ENCODE measurements around the gene WAC.
"Not testable (repeated sequence)": the region's sequence is repeated elsewhere in the genome, so short reads cannot be mapped to it uniquely, and the experiment has no call there.

WAC gene

GRCh38 chr10:28532337-28533185 lies at the start of gene WAC:
TSS of gene WAC (plus strand) at chr10:28533118. CDS start at chr10:28533580, 462 bp downstream.
- peak; percentile 96 for DNase-seq (ENCODE audit: low read depth)

GRCh38 chr10:28489206-28489605 lies 43.7 kb upstream of the WAC start:
- no peak for DNase-seq (ENCODE audit: low read depth)

GRCh38 chr10:28490256-28490865 lies 42.6 kb upstream of the WAC start:
- not testable (repeated sequence) for DNase-seq (ENCODE audit: low read depth)

GRCh38 chr10:28492116-28492920 lies 40.6 kb upstream of the WAC start:
- DNase-seq (ENCODE audit: low read depth), result no peak

- DNase-seq (ENCODE audit: low read depth), result no peak
Measured at GRCh38 chr10:28494420-28494819, 38.5 kb upstream of the WAC start.

GRCh38 chr10:28495084-28495483 lies 37.8 kb upstream of the WAC start:
- no peak for DNase-seq (ENCODE audit: low read depth)

- DNase-seq (ENCODE audit: low read depth), result no peak
Measured at GRCh38 chr10:28496017-28496416, 36.9 kb upstream of the WAC start.

- DNase-seq (ENCODE audit: low read depth), result no peak
Measured at GRCh38 chr10:28496481-28496961, 36.4 kb upstream of the WAC start.

GRCh38 chr10:28497313-28498126 lies 35.4 kb upstream of the WAC start:
- DNase-seq (ENCODE audit: low read depth), result no peak

- not testable (repeated sequence) for DNase-seq (ENCODE audit: low read depth)
Measured at GRCh38 chr10:28500203-28500602, 32.7 kb upstream of the WAC start.

GRCh38 chr10:28503114-28503513 lies 29.8 kb upstream of the WAC start:
- no peak for DNase-seq (ENCODE audit: low read depth)

GRCh38 chr10:28505359-28505959 lies 27.5 kb upstream of the WAC start:
- no peak for DNase-seq (ENCODE audit: low read depth)

GRCh38 chr10:28508304-28508925 lies 24.5 kb upstream of the WAC start:
- DNase-seq (ENCODE audit: low read depth), result no peak

- no peak for DNase-seq (ENCODE audit: low read depth)
Measured at GRCh38 chr10:28509286-28509685, 23.6 kb upstream of the WAC start.

GRCh38 chr10:28514648-28515047 lies 18.3 kb upstream of the WAC start:
- no peak for DNase-seq (ENCODE audit: low read depth)

GRCh38 chr10:28520346-28520745 lies 12.6 kb upstream of the WAC start:
- DNase-seq (ENCODE audit: low read depth), result no peak

- DNase-seq (ENCODE audit: low read depth), result not testable (repeated sequence)
Measured at GRCh38 chr10:28520828-28521227, 12.1 kb upstream of the WAC start.

GRCh38 chr10:28521961-28522360 lies 11.0 kb upstream of the WAC start:
- DNase-seq (ENCODE audit: low read depth), result not testable (repeated sequence)

- no peak for DNase-seq (ENCODE audit: low read depth)
Measured at GRCh38 chr10:28523725-28524252, 9.1 kb upstream of the WAC start.

GRCh38 chr10:28530751-28531150 lies 2.2 kb upstream of the WAC start:
- no peak for DNase-seq (ENCODE audit: low read depth)

GRCh38 chr10:28533186-28533564 lies 257 bp downstream of the WAC start:
- no peak for DNase-seq (ENCODE audit: low read depth)
